K562 (cell line): ENCODE results near the gene CHAD. TPM values are rescaled to one million over a fixed set of nuclear protein-coding genes. Genes with fewer than 3 reads are reported as not detected.

ENCODE experiments used
- ATAC-seq: fragments of 200-7000 bp; cut with Tn5 transposase; 3 replicates; pipeline ENCODE4 v1.9.1; 2020; ENCODE audit warnings: moderate library complexity
- BruUV-seq: library from RNA; stranded (reverse); fragments of 400-500 nt; replicated peaks from 2 replicates; lab custom pipeline; 2021; lab: Mats Ljungman, UMichigan
- CTCF ChIA-PET: fragments of 300-600 bp; formaldehyde crosslinking; extraction: SDS; loops from one replicate; lab custom pipeline; 2021; ENCODE audit warnings: low intra/inter-chr PET ratio; lab: Yijun Ruan, JAX
- POLR2A ChIA-PET: fragments of 300-600, 350-650 bp; sonication (Branson Sonifier 250); formaldehyde crosslinking; extraction: SDS; loops from one replicate; lab custom pipeline; 2021; ENCODE audit warnings: antibody characterized with exemption, inconsistent platforms; lab: Yijun Ruan, JAX
- DNase-seq, 4 experiments: peaks; one replicate each; pipeline versions ENCODE4 v3.0.0 to v3.0.0-alpha.2; 2011 to 2018; ENCODE audit warnings: low spot score in 3 of 4, mixed read lengths in 3 of 4; ENCODE audit errors: extremely low read depth in 1 of 4
- FAIRE-seq: peaks from 2 replicates; lab custom pipeline; 2011; peaks lifted over from hg19 to GRCh38; lab: Jason Lieb, UNC
- H2AFZ ChIP-seq: 2 replicates; pipeline ENCODE4 v1.6.0; 2011; ENCODE audit warnings: low read depth, low read length, control low read depth, inconsistent platforms
- H3K27ac ChIP-seq: fragments of 200-600 bp; 3 replicates; pipeline ENCODE4 v1.8.0; 2011; ENCODE audit warnings: low read depth, mild to moderate bottlenecking, control low read depth, inconsistent platforms, low read length, moderate library complexity, mixed read lengths; ENCODE audit errors: extremely low read depth
- H3K27me3 ChIP-seq, 2 experiments: fragments of 300-600 bp in 1 of 2; 2 replicates in 1 of 2; 3 replicates in 1 of 2; pipeline versions ENCODE4 v1.6.0 to v1.8.0; 2011; ENCODE audit warnings: inconsistent platforms in 2 of 2, low read length in 2 of 2, mild to moderate bottlenecking in 1 of 2, mixed read lengths in 1 of 2, moderate library complexity in 1 of 2; ENCODE audit not compliant: control insufficient read depth in 2 of 2, insufficient read depth in 2 of 2
- H3K36me3 ChIP-seq: fragments of 300-600 bp; 3 replicates; pipeline ENCODE4 v1.8.0; 2011; ENCODE audit warnings: mild to moderate bottlenecking, low read length, inconsistent platforms; ENCODE audit not compliant: control insufficient read depth, insufficient read depth
- H3K4me1 ChIP-seq, 2 experiments: fragments of 200-600 bp in 1 of 2; replicated peaks in 1 of 2; 2 replicates in 1 of 2; 3 replicates in 1 of 2; pipeline versions ENCODE4 v1.5.1 to v1.8.0; 2011; ENCODE audit warnings: inconsistent platforms in 2 of 2, low read length in 2 of 2, mild to moderate bottlenecking in 1 of 2, mixed read lengths in 1 of 2, moderate library complexity in 1 of 2; ENCODE audit not compliant: control insufficient read depth in 2 of 2, insufficient read depth in 2 of 2
- H3K4me2 ChIP-seq: 2 replicates; pipeline ENCODE4 v1.6.1; 2011; ENCODE audit warnings: low read length, control low read depth, inconsistent platforms, mixed read lengths; ENCODE audit not compliant: insufficient read depth
- H3K4me3 ChIP-seq: fragments of 200-600 bp; sonication (generic), shearing (Covaris generic); 2 replicates; pipeline ENCODE4 v1.5.1; 2016; ENCODE audit warnings: control low read depth, inconsistent platforms
- H3K79me2 ChIP-seq: fragments of 200-600 bp; 3 replicates; pipeline ENCODE4 v1.8.0; 2011; ENCODE audit warnings: low read length, inconsistent platforms; ENCODE audit not compliant: control insufficient read depth, insufficient read depth
- H3K9ac ChIP-seq, 2 experiments: 2 replicates each; pipeline versions ENCODE4 v1.6.0 to v1.6.1; 2011; ENCODE audit warnings: low read depth in 2 of 2, low read length in 2 of 2, control low read depth in 1 of 2, inconsistent platforms in 1 of 2, mild to moderate bottlenecking in 1 of 2, mixed read lengths in 1 of 2; ENCODE audit not compliant: insufficient read depth in 1 of 2
- H3K9me1 ChIP-seq: one replicate; pipeline ENCODE4 v1.6.0; 2011; ENCODE audit warnings: inconsistent platforms, mild to moderate bottlenecking, low read length, moderate library complexity; ENCODE audit not compliant: control insufficient read depth, insufficient read depth
- H3K9me3 ChIP-seq: replicated peaks from 2 replicates; pipeline ENCODE4 v1.5.1; 2011; ENCODE audit warnings: low read depth, low read length, inconsistent platforms; ENCODE audit not compliant: control insufficient read depth, insufficient read depth
- H4K20me1 ChIP-seq: replicated peaks from 2 replicates; pipeline ENCODE4 v1.6.1; 2011; ENCODE audit warnings: low read length, inconsistent platforms, mixed read lengths; ENCODE audit not compliant: control insufficient read depth, insufficient read depth
- BRCA1 ChIP-seq, 2 experiments: fragments of 450-650 bp in 1 of 2; sonication (generic) in 1 of 2; formaldehyde crosslinking in 1 of 2; IDR thresholded peaks; 2 replicates each; pipeline versions ENCODE4 v1.5.0 to v1.6.1; 2017 to 2020; ENCODE audit warnings: mild to moderate bottlenecking in 1 of 2, missing genetic modification reagents in 1 of 2
- CHCHD3 ChIP-seq: fragments of 250-450 bp; sonication (Bioruptor Pico); IDR thresholded peaks from 2 replicates; pipeline ENCODE4 v2.1.2; 2022; ENCODE audit warnings: mild to moderate bottlenecking
- ELF4 ChIP-seq: fragments of 450-650 bp; formaldehyde crosslinking; IDR thresholded peaks from 2 replicates; pipeline ENCODE4 v1.4.0; 2022; ENCODE audit warnings: missing genetic modification characterization
- HNRNPUL1 ChIP-seq: fragments of 200-400 bp; formaldehyde crosslinking; IDR thresholded peaks from 2 replicates; pipeline ENCODE4 v1.6.1; 2017; ENCODE audit warnings: low read length
- IFI16 ChIP-seq: fragments of 250-450 bp; sonication (Bioruptor Pico); IDR thresholded peaks from 2 replicates; pipeline ENCODE4 v2.1.2; 2022; ENCODE audit warnings: mild to moderate bottlenecking, inconsistent platforms
- NFXL1 ChIP-seq: fragments of 450-650 bp; formaldehyde crosslinking; IDR thresholded peaks from 2 replicates; pipeline ENCODE4 v1.4.0; 2021; ENCODE audit warnings: mild to moderate bottlenecking
- PCBP1 ChIP-seq: fragments of 200-400 bp; formaldehyde crosslinking; IDR thresholded peaks from 2 replicates; pipeline ENCODE4 v1.6.1; 2018; ENCODE audit warnings: mild to moderate bottlenecking, low read depth, low read length; ENCODE audit not compliant: poor library complexity, severe bottlenecking
- PRMT5 ChIP-seq: sonication (generic); formaldehyde crosslinking; IDR thresholded peaks from 2 replicates; pipeline ENCODE4 v1.5.0; 2020; ENCODE audit warnings: missing genetic modification reagents
- SMARCA5 ChIP-seq: fragments of 450-650 bp; IDR thresholded peaks from 2 replicates; pipeline ENCODE4 v1.6.1; 2016
- SREBF2 ChIP-seq: sonication (generic); formaldehyde crosslinking; IDR thresholded peaks from 2 replicates; pipeline ENCODE4 v1.4.0; 2020; ENCODE audit warnings: mild to moderate bottlenecking, missing genetic modification reagents
- THRAP3 ChIP-seq: fragments of 450-650 bp; IDR thresholded peaks from 2 replicates; pipeline ENCODE4 v1.6.1; 2016; ENCODE audit warnings: mild to moderate bottlenecking, inconsistent platforms, borderline replicate concordance
- TRIM28 ChIP-seq: fragments of 450-650 bp; IDR thresholded peaks from 2 replicates; pipeline ENCODE4 v1.6.1; 2017
- ZFP1 ChIP-seq: fragments of 450-650 bp; formaldehyde crosslinking; IDR thresholded peaks from 2 replicates; pipeline ENCODE4 v1.4.0; 2020; ENCODE audit warnings: mild to moderate bottlenecking, mixed read lengths
- ZNF780A ChIP-seq: fragments of 250-450 bp; sonication (Bioruptor Pico); IDR thresholded peaks from 2 replicates; pipeline ENCODE4 v1.5.0; 2021; ENCODE audit warnings: mild to moderate bottlenecking
- WGBS: fragments of 100-300 bp; shearing (Covaris generic); methylation state at CpG from one replicate; pipeline ENCODE4 v1.1.6; 2016; ENCODE audit warnings: low coverage, mixed read lengths; ENCODE audit not compliant: insufficient coverage; ENCODE audit errors: missing lambda C conversion rate; 5-methylcytosine and 5-hydroxymethylcytosine counted together
- in situ Hi-C: fragments of 300-500 bp; cut with MboI; formaldehyde crosslinking; loops from 4 replicates; pipeline ENCODE4 v1.15.0; 2018; ENCODE audit warnings: inconsistent platforms, mixed read lengths
- intact Hi-C: fragments of 100-400 bp; cut with micrococcal nuclease; formaldehyde crosslinking; loops from 2 replicates; pipeline ENCODE4 v1.14.2; 2022
- polyA plus RNA-seq, 8 experiments: library from polyadenylated mRNA; depleted of rRNA in 4 of 8; stranded (reverse) in 5 of 8; unstranded in 3 of 8; fragments of >200 nt; fragmentation: Nextera tagmentation in 2 of 8; fragmentation: Illumina TruSeq in 1 of 8; extraction: Ambion mirVana in 2 of 8; extraction: Trizol in 1 of 8; gene quantifications; 2 replicates each; pipeline versions ENCODE4 v1.2.1 to v1.2.3, GENCODE V29; 2011 to 2014; ENCODE audit warnings: inconsistent platforms in 1 of 8, missing spikeins in 1 of 8
- total RNA-seq, 7 experiments: library from RNA; depleted of rRNA in 6 of 7; stranded (reverse); fragments of >200 nt in 6 of 7; fragmentation: Illumina TruSeq in 2 of 7; extraction: Trizol in 2 of 7; gene quantifications; 2 replicates each; pipeline versions ENCODE4 v1.2.1 to v1.2.3, GENCODE V29; 2011 to 2021; ENCODE audit warnings: low replicate concordance in 1 of 7
- TF ChIP-seq, protein P1 (sequence below): sonication (generic); formaldehyde crosslinking; IDR thresholded peaks from 2 replicates; pipeline ENCODE4 v1.8.0; 2023; ENCODE audit warnings: mild to moderate bottlenecking, missing genetic modification reagents
- TF ChIP-seq, protein P2 (sequence below): sonication (generic); formaldehyde crosslinking; IDR thresholded peaks from 2 replicates; pipeline ENCODE4 v1.8.1; 2023; ENCODE audit warnings: missing genetic modification reagents, mild to moderate bottlenecking, borderline replicate concordance

CHAD gene
- total and polyA plus RNA-seq, 9 of the 15 experiments (the other 6 are each of a cell fraction or from before 2014, with no cell fraction given): not detected

DNA sequence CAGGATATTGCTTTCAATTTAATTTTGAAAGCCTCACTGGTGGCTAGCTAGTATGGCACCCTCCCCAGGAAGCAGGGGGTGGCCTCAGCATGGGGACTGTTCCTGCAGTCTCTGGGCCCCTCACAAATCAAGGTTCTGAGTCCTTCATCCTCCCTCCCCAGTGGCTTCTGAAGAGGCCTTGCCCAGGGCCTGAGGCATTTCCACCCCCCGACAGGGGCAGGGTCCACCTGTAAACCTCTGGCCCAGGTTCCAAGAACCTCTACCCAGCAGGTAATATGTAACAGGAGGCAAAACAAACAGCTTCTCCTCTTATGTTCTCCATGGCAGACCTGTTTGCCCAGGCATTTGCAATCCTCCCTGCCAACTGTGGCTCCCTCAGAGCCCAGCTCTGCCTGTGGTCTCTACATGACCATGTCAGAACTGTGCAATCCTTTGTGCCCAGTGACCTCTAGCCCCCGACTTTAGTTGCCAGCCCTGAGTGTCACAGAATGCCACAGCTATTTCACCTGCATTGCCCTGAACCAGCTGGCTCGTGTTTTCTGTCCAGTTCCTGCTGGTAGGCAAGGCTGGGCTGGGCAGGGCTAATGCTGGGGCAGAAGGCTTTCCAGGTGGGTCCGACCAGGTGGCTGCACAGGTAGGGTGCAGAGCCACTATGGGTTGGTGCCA lies 28.4 kb downstream of the CHAD start:
- intact Hi-C loops: no loop called here
- in situ Hi-C loops: no loop called here
- no peak overlapping the region for H2AFZ ChIP-seq
- BruUV-seq: no TSS peak
- DNase-seq (no peak), FAIRE-seq (no peak), ATAC-seq (no peak)
- H3K9ac ChIP-seq: peak overlapping the region in 1 of 2 experiments; percentile 43; a peak in 2 of 4 replicates
- no peak overlapping the region for H3K4me2 ChIP-seq
- H3K79me2 ChIP-seq: no peaks in the 10 kb centered on the region
- no peaks in the 10 kb centered on the region for H3K9me1 ChIP-seq
- no peaks in the 10 kb centered on the region for H3K36me3 ChIP-seq
- H3K4me1 ChIP-seq: peaks cover 6 to 15% of the 10 kb centered on the region in 2 experiments; a peak in 4 of 5 replicates
- no peaks in the 10 kb centered on the region for H3K9me3 ChIP-seq
- CTCF ChIA-PET: no interaction called here
- POLR2A ChIA-PET: interaction anchor here (0.9 to 1.0 kb wide), 2 partner anchors 9 to 15 kb away, joined by 3 to 7 read pairs; no protein-coding TSS in a partner anchor
- H3K4me3 ChIP-seq: no peak overlapping the region
- no peaks in the 10 kb centered on the region; the same call in 1 of the 2 replicates for H4K20me1 ChIP-seq
- no peak overlapping the region for H3K27ac ChIP-seq
- WGBS: 9% methylated on average over 4 of the region's 4 CpGs
- no peaks in the 10 kb centered on the region; a peak in 1 of 5 replicates for H3K27me3 ChIP-seq
- TF ChIP-seq PCBP1 (no peak), IFI16 (CRISPR knock-in tag) (no peak), THRAP3 (no peak), CHCHD3 (CRISPR knock-in tag) (no peak), ZFP1 (CRISPR knock-in tag) (no peak), BRCA1 (IDR thresholded peaks at IDR 0.05) (no peak), BRCA1 (CRISPR knock-in tag; IDR thresholded peaks at IDR 0.05) (no peak), ZNF780A (CRISPR knock-in tag) (no peak), NFXL1 (CRISPR knock-in tag) (no peak), TRIM28 (no peak), SMARCA5 (no peak), PRMT5 (CRISPR knock-in tag) (no peak), ELF4 (CRISPR knock-in tag) (no peak), HNRNPUL1 (no peak), SREBF2 (no peak)
- TF ChIP-seq, protein P1, sequence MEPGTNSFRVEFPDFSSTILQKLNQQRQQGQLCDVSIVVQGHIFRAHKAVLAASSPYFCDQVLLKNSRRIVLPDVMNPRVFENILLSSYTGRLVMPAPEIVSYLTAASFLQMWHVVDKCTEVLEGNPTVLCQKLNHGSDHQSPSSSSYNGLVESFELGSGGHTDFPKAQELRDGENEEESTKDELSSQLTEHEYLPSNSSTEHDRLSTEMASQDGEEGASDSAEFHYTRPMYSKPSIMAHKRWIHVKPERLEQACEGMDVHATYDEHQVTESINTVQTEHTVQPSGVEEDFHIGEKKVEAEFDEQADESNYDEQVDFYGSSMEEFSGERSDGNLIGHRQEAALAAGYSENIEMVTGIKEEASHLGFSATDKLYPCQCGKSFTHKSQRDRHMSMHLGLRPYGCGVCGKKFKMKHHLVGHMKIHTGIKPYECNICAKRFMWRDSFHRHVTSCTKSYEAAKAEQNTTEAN (CRISPR knock-in tag): no peak
- TF ChIP-seq, protein P2, sequence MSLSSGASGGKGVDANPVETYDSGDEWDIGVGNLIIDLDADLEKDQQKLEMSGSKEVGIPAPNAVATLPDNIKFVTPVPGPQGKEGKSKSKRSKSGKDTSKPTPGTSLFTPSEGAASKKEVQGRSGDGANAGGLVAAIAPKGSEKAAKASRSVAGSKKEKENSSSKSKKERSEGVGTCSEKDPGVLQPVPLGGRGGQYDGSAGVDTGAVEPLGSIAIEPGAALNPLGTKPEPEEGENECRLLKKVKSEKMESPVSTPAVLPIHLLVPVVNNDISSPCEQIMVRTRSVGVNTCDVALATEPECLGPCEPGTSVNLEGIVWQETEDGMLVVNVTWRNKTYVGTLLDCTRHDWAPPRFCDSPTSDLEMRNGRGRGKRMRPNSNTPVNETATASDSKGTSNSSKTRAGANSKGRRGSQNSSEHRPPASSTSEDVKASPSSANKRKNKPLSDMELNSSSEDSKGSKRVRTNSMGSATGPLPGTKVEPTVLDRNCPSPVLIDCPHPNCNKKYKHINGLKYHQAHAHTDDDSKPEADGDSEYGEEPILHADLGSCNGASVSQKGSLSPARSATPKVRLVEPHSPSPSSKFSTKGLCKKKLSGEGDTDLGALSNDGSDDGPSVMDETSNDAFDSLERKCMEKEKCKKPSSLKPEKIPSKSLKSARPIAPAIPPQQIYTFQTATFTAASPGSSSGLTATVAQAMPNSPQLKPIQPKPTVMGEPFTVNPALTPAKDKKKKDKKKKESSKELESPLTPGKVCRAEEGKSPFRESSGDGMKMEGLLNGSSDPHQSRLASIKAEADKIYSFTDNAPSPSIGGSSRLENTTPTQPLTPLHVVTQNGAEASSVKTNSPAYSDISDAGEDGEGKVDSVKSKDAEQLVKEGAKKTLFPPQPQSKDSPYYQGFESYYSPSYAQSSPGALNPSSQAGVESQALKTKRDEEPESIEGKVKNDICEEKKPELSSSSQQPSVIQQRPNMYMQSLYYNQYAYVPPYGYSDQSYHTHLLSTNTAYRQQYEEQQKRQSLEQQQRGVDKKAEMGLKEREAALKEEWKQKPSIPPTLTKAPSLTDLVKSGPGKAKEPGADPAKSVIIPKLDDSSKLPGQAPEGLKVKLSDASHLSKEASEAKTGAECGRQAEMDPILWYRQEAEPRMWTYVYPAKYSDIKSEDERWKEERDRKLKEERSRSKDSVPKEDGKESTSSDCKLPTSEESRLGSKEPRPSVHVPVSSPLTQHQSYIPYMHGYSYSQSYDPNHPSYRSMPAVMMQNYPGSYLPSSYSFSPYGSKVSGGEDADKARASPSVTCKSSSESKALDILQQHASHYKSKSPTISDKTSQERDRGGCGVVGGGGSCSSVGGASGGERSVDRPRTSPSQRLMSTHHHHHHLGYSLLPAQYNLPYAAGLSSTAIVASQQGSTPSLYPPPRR: no peak
